GM12874 (cell line): ENCODE results near the gene ABCF3.

Source experiments
- TF ChIP-seq, protein P1 (sequence below): IDR thresholded peaks from 2 replicates; pipeline ENCODE4 v1.5.1; 2011; ENCODE audit warnings: low read depth, mild to moderate bottlenecking, control low read depth, low read length, moderate library complexity; ENCODE audit not compliant: insufficient read depth

Gene ABCF3

DNA sequence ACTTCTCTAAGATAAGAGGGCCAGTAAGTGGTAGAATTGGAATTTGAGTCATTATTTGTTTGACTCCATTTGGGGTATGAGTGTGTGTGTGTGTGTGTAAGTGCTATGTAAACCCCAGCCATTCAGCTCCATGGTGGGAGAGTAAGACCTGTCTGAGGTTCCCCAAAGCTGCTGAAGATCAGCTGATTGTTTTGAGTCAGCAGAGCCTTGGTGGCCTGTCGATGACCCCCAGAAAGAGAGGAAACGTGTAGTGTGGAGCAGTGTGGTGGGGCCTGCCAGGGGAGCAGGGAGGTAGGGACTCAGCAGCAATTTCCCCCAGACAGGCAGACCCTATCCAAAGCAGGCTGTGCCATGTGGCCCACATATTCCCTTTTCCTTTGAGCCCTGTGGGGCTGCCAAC is 25.5 kb upstream of the ABCF3 start:
- TF ChIP-seq, protein P1, sequence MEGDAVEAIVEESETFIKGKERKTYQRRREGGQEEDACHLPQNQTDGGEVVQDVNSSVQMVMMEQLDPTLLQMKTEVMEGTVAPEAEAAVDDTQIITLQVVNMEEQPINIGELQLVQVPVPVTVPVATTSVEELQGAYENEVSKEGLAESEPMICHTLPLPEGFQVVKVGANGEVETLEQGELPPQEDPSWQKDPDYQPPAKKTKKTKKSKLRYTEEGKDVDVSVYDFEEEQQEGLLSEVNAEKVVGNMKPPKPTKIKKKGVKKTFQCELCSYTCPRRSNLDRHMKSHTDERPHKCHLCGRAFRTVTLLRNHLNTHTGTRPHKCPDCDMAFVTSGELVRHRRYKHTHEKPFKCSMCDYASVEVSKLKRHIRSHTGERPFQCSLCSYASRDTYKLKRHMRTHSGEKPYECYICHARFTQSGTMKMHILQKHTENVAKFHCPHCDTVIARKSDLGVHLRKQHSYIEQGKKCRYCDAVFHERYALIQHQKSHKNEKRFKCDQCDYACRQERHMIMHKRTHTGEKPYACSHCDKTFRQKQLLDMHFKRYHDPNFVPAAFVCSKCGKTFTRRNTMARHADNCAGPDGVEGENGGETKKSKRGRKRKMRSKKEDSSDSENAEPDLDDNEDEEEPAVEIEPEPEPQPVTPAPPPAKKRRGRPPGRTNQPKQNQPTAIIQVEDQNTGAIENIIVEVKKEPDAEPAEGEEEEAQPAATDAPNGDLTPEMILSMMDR, result no peak

DNA sequence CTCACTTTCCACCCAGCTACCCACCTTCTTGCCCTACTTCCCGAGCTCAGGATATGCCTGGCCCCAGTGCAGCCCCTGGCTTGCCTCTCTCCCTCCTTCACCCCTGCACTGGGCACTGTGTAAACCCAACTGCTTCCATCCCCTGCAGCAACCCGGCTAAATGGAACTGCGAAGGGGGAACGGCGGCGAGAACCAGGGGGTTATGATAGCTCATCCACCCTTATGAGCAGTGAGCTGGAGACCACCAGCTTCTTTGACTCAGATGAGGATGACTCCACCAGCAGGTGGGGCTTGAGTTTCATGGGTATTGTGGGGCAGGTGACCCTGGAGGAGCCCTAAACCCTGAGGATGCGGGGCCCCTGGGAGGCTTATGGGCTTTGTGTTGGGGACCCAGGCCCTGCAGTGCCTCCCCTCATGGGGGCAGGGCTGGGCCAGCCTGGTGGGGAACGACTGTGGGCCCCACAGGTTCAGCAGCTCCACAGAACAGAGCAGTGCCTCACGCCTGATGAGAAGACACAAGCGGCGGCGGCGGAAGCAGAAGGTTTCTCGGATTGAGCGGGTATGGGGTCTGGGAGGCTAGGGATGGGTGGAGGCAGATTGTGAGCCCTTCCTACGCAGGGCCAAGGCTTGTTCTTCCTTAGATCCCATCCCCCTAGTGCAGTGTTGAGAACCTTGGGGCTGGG is 21.2 kb upstream of the ABCF3 start:
- TF ChIP-seq, protein P1, result no peak

GRCh38 chr3:184165543-184165942 is 20.5 kb upstream of the ABCF3 start:
- TF ChIP-seq, protein P1, result no peak

DNA sequence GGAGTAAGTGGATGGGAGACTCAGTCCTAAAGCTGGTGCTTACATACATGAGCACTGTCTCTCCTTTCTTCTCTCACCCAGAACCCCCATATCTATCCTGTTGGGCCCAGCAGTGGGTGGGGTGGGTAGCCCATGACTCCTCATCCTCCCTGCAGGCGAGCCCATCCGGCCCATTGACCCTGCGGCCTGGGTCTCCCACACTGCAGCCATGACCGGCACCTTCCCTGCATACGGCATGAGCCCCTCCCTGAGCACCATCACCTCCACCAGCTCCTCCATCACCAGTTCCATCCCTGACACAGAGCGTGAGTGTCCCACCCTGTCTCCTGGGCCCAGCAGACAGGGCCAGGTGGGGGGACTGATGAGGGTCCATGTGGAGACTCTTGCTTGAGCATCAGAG is 19.3 kb upstream of the ABCF3 start:
- TF ChIP-seq, protein P1, result no peak

DNA sequence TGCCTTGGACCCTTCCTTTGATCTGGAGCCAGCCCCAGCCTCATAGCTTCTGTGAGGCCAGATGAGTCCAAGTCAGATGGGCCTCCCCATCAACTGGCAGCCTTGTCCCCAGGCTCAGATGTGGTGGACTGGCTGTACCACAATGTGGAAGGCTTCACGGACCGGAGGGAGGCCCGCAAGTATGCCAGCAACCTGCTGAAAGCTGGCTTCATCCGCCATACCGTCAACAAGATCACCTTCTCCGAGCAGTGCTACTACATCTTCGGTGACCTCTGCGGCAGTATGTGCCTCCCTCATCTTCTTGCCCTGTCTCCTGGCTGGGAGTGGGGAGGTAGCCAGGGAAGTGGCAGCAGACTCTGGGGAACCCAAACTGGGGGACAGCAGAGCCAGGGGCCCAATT is 18.2 kb upstream of the ABCF3 start:
- TF ChIP-seq, protein P1, result no peak

DNA sequence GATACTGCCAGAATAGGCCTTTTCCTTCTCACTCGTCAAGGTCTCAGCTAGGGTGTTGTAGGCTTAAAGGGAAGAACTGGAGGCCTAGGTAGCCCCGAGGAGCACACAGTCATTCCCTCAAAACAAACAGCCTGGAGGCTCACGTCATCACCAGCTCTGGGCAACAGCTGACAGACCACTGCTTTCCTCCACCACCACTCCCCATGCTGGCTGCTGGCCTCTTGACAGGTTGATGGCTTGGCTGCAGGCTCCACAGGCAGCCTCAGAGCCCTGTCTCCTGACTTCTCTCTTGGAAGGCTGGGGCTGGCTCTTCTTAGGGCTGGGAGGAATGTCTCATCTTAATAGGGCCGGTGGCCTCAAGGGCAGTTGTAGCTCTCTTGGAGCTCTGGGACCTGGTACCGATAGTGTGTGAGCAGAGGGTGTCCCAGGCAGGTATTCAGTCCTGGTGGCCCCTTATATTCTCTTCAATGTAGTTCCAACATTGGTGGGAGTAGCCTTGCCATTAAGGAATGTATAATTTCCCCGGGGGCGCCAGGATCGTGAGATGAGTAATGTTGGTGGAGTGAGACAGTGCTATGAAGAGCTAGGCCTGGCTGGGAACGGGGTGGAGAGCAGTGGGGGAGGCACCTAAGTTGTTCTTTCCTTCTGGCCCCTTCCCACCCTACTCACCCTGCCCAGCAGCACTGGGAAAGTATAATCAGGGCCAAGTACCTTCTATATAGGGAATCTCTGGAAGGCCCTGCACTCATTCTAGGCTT is 17.5 kb upstream of the ABCF3 start:
- TF ChIP-seq, protein P1, result no peak

DNA sequence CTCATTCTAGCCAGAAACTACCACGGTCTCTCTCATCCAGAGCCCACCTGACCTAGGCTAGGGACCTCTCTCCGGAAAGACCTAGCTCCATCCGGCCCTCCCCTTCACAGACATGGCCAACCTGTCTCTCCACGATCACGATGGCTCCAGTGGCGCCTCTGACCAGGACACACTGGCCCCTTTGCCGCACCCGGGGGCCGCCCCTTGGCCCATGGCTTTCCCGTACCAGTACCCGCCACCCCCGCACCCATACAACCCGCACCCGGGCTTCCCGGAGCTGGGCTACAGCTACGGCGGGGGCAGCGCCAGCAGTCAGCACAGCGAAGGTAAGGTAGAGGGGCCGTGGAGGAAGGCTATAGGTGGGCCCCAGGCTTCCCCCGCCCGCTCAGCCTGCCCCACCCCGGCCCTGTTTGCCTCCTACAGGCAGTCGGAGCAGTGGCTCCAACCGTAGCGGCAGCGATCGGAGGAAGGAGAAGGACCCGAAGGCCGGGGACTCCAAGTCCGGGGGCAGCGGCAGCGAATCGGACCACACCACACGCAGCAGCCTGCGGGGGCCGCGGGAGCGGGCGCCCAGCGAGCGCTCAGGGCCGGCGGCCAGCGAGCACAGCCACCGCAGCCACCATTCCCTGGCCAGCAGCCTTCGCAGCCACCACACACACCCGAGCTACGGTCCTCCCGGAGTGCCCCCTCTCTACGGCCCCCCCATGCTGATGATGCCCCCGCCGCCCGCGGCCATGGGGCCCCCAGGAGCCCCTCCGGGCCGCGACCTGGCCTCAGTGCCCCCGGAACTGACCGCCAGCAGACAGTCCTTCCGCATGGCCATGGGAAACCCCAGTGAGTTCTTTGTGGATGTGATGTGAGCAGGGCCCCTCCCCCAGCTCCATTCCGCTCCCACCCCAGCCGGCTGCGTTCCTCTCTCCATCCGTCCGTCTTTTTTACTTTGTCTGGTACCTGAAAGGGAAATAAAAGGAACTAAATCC is 15.8 kb upstream of the ABCF3 start:
- TF ChIP-seq, protein P1, result no peak
